ELR (cell line): ENCODE results near the gene SLC12A5.

ENCODE experiments used
- DNase-seq: peaks from one replicate; pipeline ENCODE4 v3.0.0-alpha.2; 2015; ENCODE audit warnings: low read depth

SLC12A5 gene

DNA sequence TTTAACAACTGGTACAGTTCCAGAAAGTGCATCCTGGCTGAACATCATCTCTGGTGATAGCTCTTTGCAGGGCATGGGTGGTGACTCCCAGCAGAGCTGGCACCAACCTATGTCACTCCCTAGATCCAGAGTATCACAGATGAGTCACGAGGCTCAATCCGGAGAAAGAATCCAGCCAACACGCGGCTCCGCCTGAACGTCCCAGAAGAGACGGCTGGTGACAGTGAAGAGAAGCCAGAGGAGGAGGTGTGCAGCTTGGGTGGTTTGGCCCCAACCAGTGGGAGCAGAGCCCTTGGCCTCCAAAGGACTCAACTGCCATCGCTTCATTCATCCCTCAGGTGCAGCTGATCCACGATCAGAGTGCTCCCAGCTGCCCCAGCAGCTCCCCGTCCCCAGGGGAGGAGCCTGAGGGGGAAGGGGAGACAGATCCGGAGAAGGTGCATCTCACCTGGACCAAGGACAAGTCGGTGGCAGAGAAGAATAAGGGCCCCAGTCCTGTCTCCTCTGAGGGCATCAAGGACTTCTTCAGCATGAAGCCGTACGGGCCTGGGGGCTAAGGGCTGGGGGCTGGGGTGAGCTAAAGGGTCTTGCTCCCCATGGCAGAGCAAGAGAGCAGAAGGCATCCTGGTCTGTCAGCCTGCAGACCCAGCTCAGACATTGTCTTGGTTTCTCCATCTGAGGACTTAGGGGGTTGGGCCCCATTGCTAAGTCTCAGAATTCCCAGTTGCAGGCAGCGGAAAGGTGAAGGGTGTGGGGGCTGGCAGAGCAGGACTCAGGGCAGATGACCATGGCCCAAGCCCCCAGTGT lies 27.2 kb downstream of the SLC12A5 start:
- no peak for DNase-seq

DNA sequence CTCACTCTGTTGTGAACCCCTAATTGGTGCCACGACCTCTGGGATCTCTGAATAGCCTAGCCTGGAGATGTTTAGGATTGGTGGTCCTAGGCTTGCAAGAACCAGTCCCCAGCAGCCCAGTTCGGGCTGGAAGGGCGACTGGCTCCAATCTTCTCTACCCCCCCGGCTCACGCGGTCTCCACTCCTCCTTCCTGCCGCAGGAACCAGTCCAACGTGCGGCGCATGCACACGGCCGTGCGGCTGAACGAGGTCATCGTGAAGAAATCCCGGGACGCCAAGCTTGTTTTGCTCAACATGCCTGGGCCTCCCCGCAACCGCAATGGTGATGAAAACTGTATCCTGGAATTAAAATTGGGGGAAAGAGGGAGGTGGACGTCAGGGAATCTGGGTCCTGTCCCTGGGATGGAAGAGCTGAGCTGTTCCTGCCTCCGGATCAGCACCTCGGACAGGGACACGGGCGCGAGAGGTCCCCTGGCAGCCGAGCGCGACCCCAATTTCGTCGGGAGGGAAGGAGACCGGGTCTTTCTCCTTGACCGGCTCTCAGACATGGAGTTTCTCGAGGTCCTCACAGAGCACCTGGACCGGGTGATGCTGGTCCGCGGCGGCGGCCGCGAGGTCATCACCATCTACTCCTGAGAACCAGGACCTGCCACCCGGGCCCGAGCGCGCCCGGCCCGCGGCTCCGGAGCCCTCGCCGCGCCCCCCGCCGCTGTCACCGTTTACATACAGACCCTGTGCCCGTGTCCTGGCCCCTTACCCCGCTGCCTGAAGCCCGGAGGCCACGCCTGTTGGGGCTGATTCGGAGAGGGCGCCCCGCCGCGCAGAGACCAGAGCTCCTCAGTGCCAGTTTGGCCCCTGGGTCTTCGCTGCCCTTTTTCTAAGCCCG lies 28.2 kb downstream of the SLC12A5 start:
- peak; percentile 43 for DNase-seq

DNA sequence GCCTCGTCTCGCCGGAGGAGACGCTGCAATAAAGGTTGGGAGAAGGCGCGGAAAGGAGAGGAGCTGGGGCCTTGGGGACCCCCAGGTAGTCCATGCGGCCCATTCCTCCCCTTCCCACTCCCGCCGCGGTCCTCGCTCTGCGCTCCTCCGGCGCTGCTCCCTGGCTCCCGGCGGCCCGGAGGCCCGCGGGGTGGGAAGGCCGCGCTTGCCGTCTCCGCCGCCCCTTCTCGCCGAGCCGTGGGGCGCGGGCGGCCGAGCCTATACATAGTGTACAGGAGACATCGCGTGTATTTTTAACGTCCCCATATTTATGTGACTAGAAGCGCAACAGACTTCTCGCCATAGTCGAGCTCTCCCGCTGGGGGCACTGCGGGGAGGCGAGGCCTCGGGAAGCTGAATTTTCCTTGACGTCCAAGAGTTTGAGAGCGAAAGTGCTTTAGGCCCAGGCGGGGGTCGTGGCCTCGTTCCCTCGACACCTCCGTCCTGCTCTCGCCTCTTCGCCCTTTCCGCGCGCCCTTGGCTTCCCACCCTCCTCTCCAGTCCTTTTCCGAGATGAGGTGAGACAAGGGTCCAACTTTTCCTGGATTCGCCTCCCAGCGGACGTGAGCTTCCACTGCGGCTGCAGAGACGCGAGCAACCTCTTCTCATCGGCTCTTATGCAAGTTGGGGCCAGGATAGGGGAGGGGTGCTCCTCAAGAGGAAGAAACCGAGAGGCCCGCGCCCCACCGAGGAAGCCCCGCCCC lies 29.0 kb downstream of the SLC12A5 start:
- peak; percentile 60 for DNase-seq

DNA sequence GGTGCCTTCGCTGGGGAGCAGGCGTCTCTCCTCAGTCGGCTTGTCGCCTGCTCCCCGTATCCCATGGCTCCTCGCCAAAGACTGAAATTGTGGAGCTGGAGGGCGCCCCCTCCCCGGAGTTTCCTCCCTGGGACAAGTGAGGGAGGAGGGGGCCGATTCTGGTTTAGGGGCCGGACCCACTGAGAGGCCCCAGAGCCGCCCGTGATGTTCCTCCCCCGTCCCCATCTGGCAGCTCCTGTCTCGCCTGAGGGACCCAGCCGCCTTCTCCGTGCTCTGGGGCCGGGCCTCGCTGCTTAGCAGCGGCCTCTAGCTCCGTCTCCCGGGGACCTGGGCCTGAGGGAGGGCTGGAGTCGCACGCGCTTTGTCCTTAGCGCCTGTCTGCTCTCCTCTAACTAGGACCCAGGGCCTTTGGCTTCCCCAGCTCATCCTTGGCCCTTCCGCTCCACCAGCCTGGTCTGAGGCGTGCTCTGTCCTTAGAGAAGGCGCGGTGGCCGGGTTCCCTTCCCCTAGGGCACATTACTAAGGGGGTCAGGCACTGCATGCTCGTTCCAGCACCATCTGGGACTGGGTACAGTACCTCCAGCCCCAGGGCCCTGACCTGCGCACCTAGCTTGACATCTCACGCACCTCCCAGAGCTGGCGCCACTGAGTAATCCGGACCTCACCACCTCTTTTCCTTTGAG lies 29.7 kb downstream of the SLC12A5 start:
- no peak for DNase-seq

DNA sequence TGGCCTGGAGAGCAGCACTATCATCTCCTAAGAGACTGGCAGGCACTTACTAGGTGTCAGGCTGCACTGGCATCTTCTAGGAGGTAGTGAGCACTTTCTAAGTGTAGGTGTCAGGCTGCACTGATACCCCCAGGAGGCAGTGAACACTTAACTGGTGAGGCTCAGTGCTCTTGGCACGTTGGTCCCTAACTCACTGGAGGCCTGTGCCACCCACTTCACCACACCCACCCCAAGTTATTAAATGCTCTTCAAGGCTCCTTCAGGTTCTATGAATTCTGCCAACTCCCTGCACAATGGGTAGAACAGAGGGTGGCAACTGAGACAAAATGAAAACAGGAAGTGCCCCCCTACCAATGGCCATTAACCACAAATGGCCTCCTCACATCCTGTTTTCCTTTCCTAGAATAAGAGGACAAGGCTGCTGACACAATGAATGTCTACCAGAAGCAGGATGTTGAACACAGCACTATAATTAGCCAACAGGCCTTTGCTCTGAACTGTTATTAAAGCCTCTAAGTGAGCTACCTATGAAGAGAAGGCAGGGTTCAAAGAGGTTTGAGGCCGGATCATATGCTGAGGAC lies 31.4 kb downstream of the SLC12A5 start:
- no peak for DNase-seq

DNA sequence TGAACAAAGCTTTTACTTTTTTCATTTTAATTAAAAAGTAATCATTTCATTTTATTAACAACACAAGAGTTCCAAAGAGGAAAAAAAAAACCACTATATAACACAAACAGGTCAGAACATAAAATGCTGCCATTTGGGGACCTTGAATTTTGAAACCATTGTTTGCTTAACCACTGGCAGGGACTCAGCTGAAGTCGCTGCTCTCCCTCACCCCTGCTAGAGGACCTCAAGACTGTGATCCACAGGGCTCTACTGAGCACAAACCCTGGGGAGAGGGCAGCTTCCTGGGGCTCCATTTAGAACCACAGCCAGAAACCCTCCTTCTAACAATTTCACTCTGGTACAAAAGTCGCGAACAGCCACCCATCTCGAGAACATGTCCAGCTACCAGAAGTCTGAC lies 32.0 kb downstream of the SLC12A5 start:
- DNase-seq: no peak

DNA sequence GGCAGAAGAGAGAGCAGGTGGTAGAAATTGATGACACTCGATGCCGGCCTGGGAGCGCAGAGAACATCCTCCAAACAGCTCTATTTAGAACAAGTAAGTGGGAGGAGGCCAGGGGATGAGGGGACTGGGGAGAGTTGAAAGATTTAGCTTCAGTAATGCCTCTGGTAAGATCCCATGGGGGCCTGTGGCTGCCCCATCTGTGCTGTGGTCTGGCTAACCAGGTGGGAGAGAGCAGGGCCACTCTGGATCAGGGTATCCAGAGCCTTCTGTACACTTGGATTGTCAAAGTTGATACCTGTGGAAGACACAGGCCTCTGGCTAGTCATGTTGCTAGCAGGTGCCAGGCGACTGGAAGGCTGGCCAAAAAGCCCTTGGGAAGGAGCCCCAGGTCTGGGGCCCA lies 33.1 kb downstream of the SLC12A5 start:
- no peak for DNase-seq

DNA sequence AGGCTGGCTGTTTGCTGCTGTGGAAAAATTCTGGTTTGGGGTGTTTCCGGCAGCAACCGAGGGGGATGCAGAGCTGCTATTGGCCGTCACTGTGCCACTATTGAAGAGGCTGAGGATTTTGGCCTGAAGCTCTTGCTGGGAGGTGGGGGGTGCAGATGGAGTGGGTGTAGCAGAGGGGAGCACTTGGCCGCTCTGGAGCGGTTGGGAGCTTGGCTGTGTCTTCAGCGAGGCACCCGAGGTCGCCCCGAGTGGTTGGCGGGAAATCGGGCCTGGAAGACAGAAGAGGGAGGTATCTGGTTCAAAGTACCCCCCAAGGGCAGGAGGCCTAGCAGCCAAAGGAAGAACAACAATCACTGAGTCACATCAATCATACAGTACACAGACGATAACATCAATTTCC lies 33.6 kb downstream of the SLC12A5 start:
- no peak for DNase-seq

DNA sequence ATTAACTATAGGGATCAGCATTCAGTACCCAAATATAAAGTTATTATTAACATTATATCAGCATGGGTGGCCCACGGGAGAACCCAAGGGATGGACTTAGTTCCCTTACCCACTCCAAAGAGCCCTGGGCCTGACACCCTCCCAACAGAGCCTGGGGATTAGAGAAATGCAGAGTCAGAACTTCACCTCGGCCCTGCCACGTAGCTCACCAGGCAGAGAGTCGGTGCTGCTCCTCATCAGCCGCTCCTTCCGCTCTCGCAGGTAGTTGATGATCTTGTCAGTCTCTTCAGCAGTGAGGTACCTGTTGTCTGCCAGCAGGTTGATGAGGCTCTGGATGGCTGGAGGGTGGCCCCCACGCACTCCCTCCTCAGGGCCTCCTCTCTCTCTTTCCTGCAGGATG lies 34.1 kb downstream of the SLC12A5 start:
- DNase-seq: no peak

DNA sequence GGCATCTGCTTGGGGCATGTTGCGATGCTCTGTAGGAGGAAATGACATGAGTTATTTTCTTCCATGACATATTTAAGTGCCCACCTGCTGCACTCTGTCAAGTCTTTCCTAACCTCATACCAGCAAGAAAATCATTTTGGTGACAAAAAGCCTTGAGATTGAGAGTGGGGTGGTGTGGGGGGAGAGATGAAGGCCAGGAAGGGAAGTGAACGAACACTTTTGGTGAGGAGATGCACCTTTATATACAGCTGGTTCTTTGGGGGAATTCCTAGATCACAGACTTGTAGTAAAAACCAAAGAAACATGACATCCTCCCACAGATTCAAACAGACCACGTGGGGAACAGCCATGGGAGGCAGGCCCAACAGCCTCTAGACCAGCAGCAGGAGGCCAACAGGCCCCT lies 34.6 kb downstream of the SLC12A5 start:
- no peak for DNase-seq

DNA sequence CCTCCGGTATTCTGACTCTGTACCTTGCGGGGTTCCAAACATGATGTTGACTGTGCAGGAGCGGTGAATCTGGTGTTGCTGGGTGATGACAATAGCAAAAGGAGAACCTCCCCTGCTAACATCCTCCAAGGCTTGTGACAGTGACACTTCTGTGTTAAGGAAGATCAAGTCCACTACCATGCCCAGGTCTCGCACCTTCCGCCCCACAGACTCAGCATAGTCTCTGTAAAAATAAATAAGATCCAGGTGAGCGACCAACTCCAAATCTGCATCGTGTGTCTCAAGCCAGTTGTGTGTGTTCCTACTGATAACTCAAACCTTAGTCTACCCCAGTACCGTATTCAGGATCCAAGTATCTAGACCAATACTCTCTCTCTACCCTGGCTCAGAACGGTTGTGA lies 36.0 kb downstream of the SLC12A5 start:
- no peak for DNase-seq

DNA sequence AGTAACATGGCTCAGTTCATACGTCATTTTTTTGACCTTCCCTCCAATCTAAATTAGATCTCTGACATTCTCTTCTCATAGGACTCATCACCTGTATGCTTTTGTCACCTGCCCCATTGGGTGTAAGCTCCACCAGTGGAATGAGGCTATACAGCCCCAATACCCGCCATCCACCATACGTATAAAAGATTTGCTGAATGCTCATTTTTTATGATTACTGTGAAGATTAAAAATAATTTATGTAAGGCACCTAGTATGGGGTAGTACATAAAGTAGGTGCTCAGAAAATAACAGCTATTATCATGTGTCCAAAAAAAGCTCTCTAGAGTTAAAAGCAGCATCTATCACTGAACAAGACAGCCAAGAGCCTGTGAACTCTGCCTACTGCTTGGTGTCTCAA lies 36.7 kb downstream of the SLC12A5 start:
- no peak for DNase-seq

DNA sequence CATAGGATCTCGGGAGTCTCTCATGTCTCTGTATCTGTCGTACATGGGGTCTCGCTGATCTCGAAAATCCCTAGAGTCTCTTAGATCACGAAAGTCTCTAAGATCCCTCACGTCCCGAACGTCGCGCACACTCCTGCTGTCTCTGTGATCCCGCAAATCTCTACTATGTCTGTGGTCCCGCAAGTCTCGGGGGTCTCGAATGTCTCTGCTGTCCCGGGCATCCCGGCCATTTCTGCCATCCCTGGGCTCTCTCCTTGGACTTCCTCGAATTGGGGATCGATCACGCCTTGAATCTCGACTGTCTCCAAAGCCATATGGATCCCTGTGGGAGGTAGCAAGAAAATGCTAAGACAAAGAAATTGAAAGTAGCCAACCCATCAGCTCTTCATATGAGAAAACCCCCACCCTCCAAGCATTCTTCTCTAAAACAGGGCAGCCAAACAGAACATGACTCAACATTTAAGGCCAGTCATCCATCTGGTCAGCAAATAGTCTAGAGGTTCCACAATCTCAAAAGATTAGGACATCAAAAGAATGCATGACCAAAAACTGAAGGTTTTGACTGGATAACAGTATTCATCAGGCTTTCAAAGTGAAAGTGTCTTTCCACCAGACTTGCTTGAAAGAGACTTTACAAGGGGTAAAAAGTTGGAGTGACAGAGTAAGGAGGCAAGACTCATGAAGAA lies 41.3 kb downstream of the SLC12A5 start:
- DNase-seq: peak; percentile 65

DNA sequence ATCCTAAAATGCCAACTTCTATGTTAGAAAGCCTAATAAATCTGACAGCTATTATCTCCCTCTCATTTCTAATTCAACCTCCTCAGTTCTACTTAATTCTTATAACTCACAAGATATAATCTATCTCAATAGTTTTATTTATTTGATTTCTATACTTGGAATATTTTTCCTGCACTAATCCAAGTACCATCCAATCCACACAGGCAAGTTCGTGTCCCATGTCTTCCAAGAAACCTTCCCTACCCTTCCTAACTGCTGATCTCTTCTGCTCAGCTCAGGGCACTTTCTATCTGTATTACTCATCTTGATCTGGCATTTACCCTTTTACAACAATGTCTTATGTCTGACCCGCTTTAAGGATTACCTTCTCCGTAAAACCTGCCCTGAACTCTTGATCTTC lies 42.6 kb downstream of the SLC12A5 start:
- peak; percentile 14 for DNase-seq

DNA sequence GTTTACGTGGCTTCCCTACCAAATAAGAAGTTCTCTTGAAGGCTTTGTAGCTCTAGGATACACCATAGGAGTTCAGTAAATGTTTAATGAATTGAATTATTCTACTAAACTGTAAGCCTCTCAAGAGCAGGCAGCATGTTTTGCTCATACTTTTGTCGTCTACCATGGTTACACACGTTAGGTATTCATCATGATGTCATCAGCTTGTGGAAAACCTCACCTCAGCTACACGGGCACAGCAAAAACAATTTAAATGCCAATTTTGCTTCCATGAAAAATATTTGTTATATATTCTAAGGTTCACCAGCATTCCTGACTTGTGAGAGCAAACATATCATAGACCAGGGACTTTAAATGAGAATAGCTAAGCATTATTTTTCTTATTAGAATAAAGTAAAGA lies 44.0 kb downstream of the SLC12A5 start:
- DNase-seq: no peak

DNA sequence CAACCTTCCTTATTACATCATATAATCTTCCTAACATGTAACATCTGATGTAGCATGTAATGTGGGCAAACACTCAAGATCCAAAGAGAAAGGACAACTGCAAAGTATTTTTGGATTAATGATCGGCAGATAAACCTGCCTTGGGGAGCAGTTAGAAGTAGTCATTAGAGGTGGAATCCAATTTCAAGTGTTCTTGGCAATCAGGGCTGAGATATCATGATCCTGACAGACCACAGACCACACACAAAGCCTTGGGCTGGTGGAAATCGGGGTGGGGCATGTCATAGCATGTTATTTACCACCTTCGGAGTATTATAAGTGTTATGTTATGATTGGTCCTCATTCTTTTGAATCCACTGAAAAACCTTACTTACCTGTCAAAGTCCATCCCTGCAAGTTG lies 44.4 kb downstream of the SLC12A5 start:
- DNase-seq: no peak

DNA sequence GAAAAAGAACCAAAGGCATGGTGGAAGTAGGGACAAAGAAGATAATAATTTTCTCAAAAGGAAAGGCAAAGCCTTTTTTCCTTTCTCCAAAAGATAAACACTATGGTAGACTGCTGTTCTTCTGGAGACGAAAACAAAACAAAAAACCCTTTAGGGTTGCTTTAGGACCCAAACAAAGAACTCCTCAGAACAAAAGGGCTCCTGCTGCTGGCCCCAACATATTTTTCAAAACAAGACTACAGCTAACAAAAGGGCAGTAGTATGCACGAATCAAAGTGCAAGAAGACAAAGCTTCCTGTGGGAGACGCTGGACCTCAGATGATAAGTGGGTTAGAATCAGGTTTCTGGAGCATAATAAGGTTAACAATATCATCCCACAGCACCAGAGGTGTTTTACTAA lies 45.0 kb downstream of the SLC12A5 start:
- DNase-seq: no peak

DNA sequence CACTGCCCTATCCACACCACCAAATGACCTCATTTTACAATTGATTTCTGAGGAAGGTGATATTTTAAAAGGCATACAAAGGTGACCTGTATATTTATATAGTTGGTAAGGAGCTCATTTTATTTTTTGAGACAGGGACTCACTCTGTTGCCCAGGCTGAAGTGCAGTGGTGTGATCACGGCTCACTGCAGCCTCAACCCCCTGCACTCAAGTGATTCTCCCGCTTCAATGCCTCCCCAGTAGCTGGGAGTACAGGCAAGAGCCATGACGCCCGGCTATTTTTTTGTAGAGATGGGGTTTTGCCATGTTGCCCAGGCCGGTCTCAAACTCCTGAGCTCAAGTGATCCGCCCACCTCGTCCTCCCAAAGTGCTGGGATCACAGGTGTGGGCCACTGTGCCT lies 47.8 kb downstream of the SLC12A5 start:
- DNase-seq: no peak

DNA sequence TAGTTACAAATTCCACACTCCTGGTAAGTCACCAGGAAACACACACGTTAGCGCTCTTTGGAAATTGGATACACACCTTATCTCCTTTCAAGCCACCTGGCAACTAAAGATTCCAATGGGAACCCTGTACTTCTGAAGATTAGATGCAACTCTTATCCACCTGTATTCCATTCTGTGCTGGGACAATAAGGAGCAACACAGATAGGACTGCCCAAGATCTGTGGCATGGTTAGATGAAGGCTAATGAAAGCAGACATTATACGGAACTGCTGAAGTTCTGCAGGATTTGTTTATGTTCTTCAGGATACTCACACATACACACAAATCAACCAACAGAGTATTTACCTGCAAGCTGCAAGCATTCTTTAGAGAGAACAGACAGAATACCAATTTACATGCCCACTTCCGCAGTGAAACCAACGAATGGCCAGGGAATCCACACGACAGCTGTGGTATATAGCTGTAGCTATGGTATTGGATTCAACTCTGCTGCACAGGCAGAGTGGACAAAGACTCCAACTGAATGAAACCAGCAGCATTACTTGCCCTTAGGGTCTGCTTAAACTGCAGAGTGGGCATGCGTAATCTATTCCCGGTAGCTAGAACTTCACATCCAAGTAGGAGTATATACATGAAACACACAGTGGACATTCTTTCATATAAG lies 48.8 kb downstream of the SLC12A5 start:
- no peak for DNase-seq

DNA sequence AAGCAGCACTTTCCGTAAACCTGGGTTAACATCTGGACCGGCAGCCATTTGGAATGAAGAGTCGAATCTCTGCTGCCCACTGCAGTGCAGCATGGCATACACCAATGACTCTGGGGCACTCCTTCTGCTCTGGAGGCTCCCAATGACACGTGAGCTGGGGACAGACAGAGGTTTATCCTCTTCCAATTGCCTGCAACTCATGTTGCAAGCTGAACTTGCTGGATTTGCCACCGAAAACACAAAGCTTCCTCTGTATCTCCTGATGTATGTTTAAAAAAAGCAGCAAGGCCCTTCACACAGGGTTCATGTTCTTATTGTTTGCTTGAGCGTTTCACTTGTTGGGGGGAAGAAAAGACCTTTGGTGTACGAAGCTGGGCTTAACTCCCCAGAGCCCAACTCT lies 49.9 kb downstream of the SLC12A5 start:
- DNase-seq: no peak

DNA sequence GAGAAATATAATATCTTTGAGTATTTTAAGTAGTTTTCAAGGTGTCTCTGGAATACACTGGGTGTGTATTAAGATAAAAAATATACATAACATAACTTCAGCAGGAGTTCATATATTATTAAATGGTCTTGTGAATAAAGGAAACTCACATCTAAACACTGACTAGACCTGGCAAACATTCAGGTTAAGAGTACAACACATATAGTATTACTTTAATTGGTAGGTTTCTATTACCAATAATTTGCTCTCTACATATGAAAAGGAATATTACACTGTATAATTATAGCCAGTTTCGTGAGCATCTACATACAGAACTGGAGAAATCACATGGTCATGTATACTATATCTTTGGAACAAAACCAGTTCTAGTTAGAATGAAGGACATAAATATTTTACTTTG lies 52.1 kb downstream of the SLC12A5 start:
- DNase-seq: no peak
